ENCODE measurements around the gene ZNFX1. TPM values are rescaled to one million over a fixed set of nuclear protein-coding genes. Genes with fewer than 3 reads are reported as not detected.

Gene ZNFX1
- polyA plus RNA-seq, 1 donor from 2014 or later, result 5.4 TPM

- Histone ChIP-seq H4K20me1 (ENCODE audit: insufficient read depth) (peaks cover 20% of the 10 kb centered on the region), H3K27me3 (ENCODE audit: insufficient read depth, low read depth, low read length) (no peaks in the 10 kb centered on the region), H3K27ac (ENCODE audit: low read length) (no peak overlapping the region), H2AFZ (ENCODE audit: low read depth, low read length) (no peak overlapping the region), H3F3A (ENCODE audit: insufficient read depth, low read length, poor library complexity, severe bottlenecking) (no peaks in the 10 kb centered on the region), H3K36me3 (ENCODE audit: insufficient read depth, low read length) (peaks cover 57% of the 10 kb centered on the region), H3K79me2 (replicated peaks; ENCODE audit: insufficient read depth, low read length) (peaks cover 55% of the 10 kb centered on the region), H3K4me3 (ENCODE audit: low read length) (peak overlapping the region; percentile 19), H3K9me3 (ENCODE audit: low read length) (no peaks in the 10 kb centered on the region), H3K4me2 (ENCODE audit: low read length) (no peak overlapping the region), H3K9me2 (ENCODE audit: insufficient read depth, low read length) (no peaks in the 10 kb centered on the region), H3K9ac (ENCODE audit: low read length) (no peak overlapping the region)
- no peak for TF ChIP-seq RAD21 (conservative IDR thresholded peaks at IDR 0.05)
- TF ChIP-seq EP300 (conservative IDR thresholded peaks at IDR 0.05; ENCODE audit: poor library complexity, severe bottlenecking), result no peak
- TF ChIP-seq MXI1 (conservative IDR thresholded peaks at IDR 0.05; ENCODE audit: poor library complexity, severe bottlenecking), result no peak
- TF ChIP-seq POLR2AphosphoS5 (IDR thresholded peaks at IDR 0.05), result no peak
- TF ChIP-seq, protein P1, sequence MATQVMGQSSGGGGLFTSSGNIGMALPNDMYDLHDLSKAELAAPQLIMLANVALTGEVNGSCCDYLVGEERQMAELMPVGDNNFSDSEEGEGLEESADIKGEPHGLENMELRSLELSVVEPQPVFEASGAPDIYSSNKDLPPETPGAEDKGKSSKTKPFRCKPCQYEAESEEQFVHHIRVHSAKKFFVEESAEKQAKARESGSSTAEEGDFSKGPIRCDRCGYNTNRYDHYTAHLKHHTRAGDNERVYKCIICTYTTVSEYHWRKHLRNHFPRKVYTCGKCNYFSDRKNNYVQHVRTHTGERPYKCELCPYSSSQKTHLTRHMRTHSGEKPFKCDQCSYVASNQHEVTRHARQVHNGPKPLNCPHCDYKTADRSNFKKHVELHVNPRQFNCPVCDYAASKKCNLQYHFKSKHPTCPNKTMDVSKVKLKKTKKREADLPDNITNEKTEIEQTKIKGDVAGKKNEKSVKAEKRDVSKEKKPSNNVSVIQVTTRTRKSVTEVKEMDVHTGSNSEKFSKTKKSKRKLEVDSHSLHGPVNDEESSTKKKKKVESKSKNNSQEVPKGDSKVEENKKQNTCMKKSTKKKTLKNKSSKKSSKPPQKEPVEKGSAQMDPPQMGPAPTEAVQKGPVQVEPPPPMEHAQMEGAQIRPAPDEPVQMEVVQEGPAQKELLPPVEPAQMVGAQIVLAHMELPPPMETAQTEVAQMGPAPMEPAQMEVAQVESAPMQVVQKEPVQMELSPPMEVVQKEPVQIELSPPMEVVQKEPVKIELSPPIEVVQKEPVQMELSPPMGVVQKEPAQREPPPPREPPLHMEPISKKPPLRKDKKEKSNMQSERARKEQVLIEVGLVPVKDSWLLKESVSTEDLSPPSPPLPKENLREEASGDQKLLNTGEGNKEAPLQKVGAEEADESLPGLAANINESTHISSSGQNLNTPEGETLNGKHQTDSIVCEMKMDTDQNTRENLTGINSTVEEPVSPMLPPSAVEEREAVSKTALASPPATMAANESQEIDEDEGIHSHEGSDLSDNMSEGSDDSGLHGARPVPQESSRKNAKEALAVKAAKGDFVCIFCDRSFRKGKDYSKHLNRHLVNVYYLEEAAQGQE (IDR thresholded peaks at IDR 0.05; ENCODE audit: borderline replicate concordance), result no peak
- TF ChIP-seq TAF1 (IDR thresholded peaks at IDR 0.05; ENCODE audit: low read depth), result no peak
- no peak for TF ChIP-seq EZH2 (IDR thresholded peaks at IDR 0.05; ENCODE audit: borderline replicate concordance, insufficient read depth, low read length, poor library complexity, severe bottlenecking)
- TF ChIP-seq, protein P2, sequence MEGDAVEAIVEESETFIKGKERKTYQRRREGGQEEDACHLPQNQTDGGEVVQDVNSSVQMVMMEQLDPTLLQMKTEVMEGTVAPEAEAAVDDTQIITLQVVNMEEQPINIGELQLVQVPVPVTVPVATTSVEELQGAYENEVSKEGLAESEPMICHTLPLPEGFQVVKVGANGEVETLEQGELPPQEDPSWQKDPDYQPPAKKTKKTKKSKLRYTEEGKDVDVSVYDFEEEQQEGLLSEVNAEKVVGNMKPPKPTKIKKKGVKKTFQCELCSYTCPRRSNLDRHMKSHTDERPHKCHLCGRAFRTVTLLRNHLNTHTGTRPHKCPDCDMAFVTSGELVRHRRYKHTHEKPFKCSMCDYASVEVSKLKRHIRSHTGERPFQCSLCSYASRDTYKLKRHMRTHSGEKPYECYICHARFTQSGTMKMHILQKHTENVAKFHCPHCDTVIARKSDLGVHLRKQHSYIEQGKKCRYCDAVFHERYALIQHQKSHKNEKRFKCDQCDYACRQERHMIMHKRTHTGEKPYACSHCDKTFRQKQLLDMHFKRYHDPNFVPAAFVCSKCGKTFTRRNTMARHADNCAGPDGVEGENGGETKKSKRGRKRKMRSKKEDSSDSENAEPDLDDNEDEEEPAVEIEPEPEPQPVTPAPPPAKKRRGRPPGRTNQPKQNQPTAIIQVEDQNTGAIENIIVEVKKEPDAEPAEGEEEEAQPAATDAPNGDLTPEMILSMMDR (IDR thresholded peaks at IDR 0.05; ENCODE audit: poor library complexity, severe bottlenecking), result no peak
- no peak for TF ChIP-seq SMC3 (conservative IDR thresholded peaks at IDR 0.05; ENCODE audit: poor library complexity)
These were observed 8.1 kb upstream of the ZNFX1 start for GRCh38 chr20:49285813-49286494.

GRCh38 chr20:49285233-49285668 lies 7.4 kb upstream of the ZNFX1 start:
- Histone ChIP-seq H3F3A (ENCODE audit: insufficient read depth, low read length, poor library complexity, severe bottlenecking) (no peaks in the 10 kb centered on the region), H3K9me2 (ENCODE audit: insufficient read depth, low read length) (no peaks in the 10 kb centered on the region), H3K9ac (ENCODE audit: low read length) (no peak overlapping the region), H3K27ac (ENCODE audit: low read length) (no peak overlapping the region), H2AFZ (ENCODE audit: low read depth, low read length) (no peak overlapping the region), H4K20me1 (ENCODE audit: insufficient read depth) (peaks cover 20% of the 10 kb centered on the region), H3K4me2 (ENCODE audit: low read length) (no peak overlapping the region), H3K27me3 (ENCODE audit: insufficient read depth, low read depth, low read length) (no peaks in the 10 kb centered on the region), H3K4me3 (ENCODE audit: low read length) (peak overlapping the region; percentile 19), H3K9me3 (ENCODE audit: low read length) (no peaks in the 10 kb centered on the region), H3K79me2 (replicated peaks; ENCODE audit: insufficient read depth, low read length) (peaks cover 62% of the 10 kb centered on the region), H3K36me3 (ENCODE audit: insufficient read depth, low read length) (peaks cover 50% of the 10 kb centered on the region)
- TF ChIP-seq EP300 (conservative IDR thresholded peaks at IDR 0.05; ENCODE audit: poor library complexity, severe bottlenecking) (no peak), POLR2AphosphoS5 (IDR thresholded peaks at IDR 0.05) (no peak), TAF1 (IDR thresholded peaks at IDR 0.05; ENCODE audit: low read depth) (no peak), RAD21 (conservative IDR thresholded peaks at IDR 0.05) (no peak), MXI1 (conservative IDR thresholded peaks at IDR 0.05; ENCODE audit: poor library complexity, severe bottlenecking) (no peak), SMC3 (conservative IDR thresholded peaks at IDR 0.05; ENCODE audit: poor library complexity) (no peak), EZH2 (IDR thresholded peaks at IDR 0.05; ENCODE audit: borderline replicate concordance, insufficient read depth, low read length, poor library complexity, severe bottlenecking) (no peak)
- TF ChIP-seq, protein P2 (IDR thresholded peaks at IDR 0.05; ENCODE audit: poor library complexity, severe bottlenecking), result no peak
- TF ChIP-seq, protein P1 (IDR thresholded peaks at IDR 0.05; ENCODE audit: borderline replicate concordance), result no peak

Data from neural cell (in vitro differentiated cells).